Mucosa of gallbladder (tissue), 1 donor: ENCODE results near the gene CMTR2. TPM values are rescaled to one million over a fixed set of nuclear protein-coding genes. Genes with fewer than 3 reads are reported as not detected.

Experiments used
- DNase-seq: peaks from one replicate; pipeline ENCODE4 v3.0.0-alpha.2; 2020; ENCODE audit warnings: low spot score
- total RNA-seq: library from RNA; stranded (reverse); gene quantifications from one replicate; pipeline ENCODE4 v1.2.1, GENCODE V29; 2021
- donor health status: DM: no; HTN: no; CAD: no.

The CMTR2 gene
- total RNA-seq, 1 donor from 2014 or later, result 26.0 TPM

DNA sequence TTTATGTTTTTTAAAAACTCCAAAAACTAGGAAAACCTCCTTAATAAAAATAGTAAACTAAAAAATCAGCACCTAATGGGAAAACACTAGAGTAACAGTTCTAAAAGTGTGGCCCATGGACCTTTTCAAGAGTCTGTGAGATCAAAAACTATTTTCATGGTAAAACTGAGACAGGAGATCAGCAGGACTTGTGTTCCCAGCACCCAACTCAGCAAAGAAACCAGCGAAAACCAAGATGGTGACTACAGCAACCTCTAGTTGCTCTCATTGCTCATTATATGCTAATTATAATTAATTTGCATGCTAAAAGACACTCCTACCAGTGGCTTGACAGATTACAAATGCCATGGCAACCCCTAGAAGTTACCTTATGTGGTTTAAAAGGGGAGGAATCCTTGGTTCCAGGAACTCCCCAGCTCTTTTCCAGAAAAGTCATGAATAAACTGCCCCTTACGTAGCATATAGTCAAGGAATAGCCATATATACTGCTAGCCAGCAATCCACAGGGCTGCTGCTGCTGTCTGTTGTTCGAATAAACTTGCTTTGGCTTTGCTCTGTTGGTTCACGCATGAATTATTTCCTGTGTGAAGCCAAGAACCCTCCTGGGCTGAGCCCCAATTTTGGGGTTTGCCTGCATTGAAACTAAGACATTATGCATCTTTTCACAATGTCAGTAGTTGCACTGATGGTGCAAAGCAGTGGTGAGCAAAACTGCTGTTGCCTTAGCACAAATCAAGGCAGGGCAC lies 12.4 kb downstream of the CMTR2 start:
- no peak for DNase-seq

DNA sequence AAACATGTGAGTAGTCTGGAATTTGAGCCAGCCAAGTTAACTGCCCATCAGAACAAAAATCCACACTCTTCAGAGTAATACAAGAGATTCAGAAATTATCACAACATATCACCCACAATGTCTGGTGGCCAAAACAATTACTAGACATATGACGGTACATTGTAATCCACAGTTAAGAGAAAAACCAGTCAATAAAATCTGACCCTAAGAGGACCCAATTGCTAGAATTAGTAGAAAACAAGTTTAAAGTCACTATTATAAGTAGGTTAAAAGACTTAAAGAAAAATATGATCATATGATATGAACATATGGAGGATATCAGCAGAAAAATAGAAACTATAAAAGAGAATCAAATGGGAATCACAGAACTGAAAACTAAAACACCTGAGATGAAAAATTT lies 15.8 kb downstream of the CMTR2 start:
- DNase-seq, result no peak

DNA sequence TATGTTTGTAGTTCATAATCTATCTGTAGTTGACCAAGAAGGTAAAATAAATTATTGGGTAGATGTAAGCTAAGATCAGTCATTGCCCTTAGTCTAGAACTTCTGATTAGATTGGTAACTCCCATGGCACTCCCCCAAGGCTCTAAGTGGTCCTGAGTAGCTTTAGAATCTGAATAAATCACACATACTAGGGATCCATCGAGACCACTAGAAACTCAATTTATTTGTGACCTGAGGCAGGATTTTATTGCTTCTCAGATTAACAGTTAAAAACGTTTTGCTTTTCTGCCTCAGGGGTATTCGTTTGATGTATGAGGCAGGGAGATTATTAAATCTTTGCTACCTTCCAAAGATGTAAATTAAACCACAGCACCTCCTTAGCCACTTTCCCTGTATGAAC lies 24.9 kb downstream of the CMTR2 start:
- DNase-seq, result no peak

DNA sequence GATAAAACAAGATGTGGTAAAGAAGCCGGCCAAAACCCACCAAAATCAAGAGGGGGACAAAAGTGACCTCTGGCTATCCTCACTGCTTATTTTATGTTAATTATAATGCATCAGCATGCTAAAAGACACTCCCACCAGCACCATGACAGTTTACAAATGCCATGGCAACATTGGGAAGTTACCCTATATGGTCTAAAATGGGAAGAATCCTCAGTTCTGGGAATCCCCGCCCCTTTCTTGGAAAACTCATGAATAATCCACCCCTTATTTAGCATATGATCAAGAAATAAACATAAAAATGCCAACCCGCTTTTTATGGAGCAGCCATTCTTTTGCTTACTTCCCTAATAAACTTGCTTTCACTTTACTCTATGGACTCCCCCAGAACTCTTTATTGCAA lies 25.6 kb downstream of the CMTR2 start:
- no peak for DNase-seq

DNA sequence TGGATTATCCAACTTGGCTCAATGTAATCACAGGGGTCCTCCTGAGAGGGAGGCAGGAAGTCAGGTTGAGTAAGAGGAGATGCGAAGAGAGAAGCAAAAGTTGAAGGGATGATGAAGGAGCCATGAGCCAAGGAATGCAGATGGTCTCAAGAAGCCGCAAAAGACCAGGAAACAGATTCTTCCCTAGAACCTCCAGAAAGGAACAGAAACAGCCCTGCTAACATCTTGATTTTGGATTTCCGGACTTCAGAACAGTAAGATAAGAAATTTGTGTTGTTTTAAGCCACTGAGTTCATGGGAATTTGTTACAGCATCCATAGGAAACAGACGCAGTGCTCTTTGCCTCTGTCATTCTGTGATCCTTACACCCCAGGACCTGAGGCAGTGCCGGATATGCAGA lies 26.8 kb downstream of the CMTR2 start:
- DNase-seq, result no peak

DNA sequence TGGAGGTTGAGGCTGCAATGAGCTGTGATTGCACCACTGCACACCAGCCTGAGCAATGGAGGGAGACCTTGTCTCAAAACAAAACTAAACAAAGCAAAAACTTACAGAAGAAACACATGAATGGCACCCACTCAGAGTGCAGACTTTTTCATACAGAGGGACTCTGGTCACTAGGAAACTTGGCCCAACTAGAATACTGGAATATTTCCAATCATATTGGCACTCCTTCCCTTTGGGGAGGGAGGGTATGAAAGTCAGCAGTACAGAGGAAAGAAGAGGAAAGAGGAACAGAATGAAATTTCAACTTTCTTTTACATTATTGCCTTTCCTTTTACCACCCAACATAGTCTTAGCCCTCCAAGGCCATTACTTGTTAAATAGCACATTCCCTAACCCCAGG lies 28.2 kb downstream of the CMTR2 start:
- DNase-seq, result no peak

DNA sequence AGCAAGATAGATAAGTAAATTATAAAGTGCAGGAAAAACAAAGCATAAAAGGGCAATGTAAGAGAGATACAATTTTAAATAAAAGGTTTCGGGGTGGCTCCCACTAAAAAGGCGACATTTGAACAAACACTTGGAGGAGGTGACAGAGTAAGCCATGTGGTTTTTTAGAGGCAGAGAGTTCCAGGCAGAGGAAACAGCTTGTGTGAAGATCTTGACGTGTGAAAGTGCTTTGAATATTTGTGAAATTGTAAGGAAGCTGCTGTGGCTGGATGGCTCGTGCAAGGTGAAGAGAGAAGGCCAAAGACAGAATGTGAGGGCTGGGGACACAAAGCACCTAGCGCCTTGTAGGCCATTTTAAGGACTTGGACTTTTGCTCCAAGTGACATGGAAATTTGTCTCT lies 30.1 kb downstream of the CMTR2 start:
- DNase-seq, result no peak

DNA sequence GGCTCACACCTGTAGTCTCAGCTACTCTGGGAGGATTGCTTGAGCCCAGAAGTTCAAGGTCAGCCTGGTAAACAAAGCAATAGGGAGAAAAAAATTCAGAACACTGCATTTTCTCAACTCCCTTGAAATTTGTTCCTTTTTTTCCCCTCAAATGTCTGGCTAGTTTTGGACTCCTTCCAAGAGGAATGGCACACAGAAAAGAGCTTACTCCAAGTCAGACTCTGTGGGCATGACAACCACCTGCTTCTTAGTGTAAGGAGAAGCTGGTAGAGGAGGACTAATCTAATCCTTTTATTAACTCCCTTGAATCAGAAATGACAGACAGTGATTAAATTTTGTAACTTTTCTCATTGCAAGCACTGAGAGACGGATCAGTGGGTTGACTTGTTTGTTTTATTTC lies 30.8 kb downstream of the CMTR2 start:
- no peak for DNase-seq

DNA sequence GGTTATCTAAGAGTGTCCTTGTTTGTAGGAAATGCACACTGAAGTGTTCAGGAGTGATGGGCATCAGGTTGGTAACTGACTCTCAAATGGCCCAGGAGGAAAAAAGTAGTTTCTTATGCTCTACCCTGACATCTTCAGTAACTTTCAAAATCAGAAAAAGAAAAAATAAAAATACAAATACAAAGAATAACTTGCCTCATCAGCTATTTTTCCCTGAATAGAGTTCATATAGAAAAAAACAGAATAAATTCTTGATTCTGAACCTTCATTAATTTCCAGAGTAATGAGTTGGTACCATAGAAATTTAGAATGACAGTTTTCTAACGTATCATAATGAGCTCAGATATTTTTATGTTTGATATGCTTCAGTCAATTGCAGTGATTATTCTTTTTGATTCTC lies 31.4 kb downstream of the CMTR2 start:
- DNase-seq, result no peak

DNA sequence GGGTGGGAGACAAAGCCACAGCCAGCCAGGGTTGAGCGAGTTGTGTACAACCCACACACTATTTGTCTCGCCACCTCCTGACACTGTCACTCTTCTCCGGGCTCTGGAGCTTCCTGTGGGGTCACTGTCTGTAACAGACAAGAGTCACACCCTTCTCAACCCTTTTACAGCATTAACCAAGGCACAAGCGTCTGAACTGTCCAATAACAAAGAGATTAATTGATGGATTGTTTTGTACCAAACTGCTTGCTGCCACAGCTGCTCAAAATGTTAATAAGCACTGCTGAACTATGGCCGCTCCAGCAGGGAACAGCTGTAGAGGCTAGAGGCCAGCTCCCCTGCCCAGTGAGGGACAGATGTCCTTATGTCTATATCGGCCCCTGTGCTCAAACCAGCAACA lies 33.5 kb downstream of the CMTR2 start:
- no peak for DNase-seq

DNA sequence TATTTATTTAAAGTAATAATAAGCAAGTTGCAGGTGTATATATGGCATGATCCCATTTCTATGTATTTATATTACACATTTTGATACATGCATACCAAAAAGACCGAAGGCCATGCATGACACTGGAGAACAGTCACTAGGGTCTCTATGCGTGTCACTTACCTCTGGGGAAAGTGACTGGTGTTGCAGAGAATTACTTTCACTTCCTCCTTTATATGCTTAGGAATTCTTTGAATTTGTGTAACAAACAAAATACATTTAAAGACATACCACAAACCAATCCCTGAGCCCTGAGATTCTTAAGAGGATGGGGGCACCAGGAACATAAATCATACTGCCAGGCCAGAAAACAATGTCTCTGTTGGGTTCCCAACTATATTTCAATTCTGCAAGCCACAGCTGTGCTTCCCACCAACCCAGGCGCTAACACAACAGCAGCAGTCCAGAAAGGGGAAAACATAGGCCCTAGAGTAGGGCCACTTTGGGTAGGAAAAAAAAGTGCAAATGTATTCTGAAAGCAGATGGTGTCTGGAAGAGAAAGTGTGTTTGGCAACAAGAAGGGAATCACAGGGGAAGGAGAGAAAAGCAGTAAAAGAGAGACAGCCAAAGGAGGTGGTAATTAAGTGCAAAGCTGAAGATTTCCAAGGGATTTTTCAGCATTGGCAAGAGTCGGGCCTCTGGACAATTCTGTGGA lies 34.2 kb downstream of the CMTR2 start:
- no peak for DNase-seq

DNA sequence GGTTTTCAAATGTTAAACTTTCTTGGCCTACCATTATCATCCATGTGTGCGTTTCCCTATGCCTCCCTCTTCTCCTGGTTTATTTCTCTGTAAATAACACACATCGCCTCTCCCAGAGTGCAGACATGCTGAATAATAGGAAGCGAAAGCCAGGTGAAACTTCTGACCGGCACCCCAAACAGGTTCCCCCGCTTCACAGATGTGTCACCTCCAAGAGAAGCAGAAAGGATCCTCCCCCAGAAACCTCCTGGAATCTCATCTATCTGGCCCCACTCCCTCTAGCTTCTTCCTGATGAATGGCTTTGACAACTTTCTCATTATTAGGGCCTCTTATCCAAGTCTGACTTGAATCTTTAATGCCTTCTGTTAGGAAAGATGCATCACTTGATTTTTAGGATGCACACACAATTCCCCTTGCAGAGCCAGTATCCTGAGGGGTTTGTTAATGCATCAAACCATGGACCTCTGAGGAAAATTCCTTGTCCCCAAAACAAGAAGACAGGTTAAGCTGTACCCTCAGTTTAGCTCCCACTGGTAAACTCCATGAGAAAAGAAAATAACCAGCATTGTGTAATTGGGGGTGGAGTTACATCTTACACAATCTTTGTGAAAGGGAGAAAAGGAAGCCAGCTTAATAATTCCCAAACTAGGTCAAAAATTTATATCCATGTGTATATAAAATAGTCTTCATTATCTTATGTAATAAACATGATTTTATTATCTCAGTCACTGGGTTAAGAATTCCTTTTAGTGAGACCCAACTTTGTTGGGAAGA lies 38.6 kb downstream of the CMTR2 start:
- no peak for DNase-seq

DNA sequence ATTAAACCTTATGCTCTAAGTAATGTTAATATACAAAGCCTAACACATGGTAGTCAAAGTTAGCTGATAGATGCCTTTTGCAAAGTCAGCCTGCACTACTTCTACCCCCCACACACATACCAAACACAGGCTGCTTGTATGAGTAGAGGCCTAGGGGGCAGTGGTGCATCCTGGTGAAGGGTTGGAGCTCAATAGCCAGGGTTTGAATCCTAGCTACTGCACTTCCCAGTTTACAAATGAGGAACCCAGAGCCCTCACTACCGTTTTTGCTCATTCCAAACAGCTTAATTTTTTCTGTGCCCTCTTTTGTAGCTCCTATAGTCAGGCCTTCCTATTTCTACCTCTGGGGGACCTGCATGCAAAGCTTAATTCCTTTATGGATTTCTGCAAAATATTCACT lies 39.8 kb downstream of the CMTR2 start:
- DNase-seq, result no peak

DNA sequence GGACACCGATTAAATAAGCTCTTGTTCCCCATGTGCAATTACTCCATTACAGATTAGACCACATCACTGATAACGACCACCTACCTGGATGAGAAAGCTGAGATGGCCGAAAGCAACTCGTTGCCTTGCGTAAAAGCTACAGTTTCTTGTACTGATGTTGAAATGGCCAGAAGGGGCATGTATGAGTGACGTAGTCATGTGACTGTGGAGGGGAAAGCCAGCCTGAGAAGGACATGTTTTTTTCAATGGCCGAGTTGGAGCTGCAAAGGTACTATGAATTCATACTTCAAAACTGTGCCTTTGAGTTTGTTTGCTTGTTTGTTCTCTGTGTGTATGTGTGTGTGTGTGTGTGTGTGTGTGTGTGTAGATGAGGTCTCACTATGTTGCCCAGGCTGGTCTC lies 41.7 kb downstream of the CMTR2 start:
- no peak for DNase-seq

DNA sequence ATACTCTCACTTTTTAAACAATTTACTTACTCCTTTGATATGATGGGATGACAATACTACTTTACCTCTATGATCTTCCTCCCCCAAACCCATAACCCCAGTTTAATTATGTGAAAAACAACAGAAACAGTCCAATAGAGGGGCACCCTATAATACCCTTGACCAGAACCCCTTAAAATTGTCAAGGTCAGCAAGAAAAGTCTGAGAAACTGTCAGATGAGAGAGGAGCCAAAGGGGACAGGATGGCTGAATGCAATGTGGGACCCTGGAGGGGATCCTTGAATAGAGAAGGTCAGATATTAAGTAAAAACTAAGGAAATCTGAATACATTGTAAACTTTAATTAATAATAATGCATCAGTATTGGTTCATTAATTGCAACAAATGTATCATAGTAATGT lies 42.9 kb downstream of the CMTR2 start:
- no peak for DNase-seq

DNA sequence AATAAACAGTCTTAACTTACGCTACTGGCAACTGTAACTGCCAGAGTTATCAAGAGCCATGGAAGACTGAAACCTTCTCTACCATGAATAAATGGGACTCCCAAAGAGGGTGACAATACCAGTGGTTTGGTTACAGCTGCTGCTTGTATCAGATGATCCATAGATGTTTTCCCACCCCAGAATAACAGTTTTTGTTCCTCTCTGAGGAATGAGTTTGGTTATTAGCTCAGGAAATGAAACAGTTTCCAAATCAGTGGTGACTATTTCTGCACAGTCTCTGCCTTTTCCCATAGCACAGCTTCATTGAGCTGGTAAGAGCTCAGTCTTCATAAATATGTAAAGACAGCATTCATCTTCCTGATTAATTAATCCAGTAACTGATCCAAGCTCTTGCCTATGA lies 44.7 kb downstream of the CMTR2 start:
- no peak for DNase-seq

DNA sequence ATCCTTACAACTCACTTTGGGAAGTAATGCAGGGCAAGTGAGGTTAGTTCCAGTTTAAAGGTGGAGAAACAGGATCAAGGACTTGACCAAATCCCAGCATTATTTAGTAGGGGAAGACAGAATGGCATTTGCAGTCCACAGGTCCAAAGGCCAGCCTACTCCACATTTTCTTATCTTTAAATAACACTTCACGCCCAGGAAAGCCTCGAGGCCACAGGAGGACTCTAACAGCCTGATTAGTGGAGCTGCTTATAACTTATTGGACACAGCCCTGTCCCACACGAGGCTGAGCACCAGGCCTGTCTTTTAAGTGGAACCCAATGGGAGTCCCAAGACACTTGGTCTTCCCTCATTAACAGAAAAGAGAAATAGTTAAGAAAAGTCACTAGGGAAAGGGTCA lies 46.6 kb downstream of the CMTR2 start:
- no peak for DNase-seq

DNA sequence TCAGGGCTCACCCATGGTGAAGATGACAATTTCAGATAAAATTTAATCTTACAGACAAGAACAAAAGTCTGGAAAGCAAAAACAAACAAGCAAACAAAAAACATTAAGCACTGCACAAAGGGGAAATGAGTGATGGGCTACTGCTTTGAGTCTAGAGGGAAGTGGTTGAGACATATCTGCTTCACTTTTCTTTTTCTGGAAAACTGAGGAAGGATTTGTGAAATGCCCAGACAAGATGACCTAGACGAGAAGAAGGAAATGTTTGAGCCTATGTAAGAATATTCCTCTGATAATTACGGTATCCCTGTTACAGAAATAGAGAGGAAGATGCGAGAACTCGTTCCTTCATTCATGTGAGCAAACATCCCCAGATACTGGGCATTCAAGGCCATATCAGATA lies 47.2 kb downstream of the CMTR2 start:
- no peak for DNase-seq

Other genes starting within 250 kb of the CMTR2 start
- 6.2 TPM for gene HYDIN, start 58.7 kb downstream of the CMTR2 start, total RNA-seq
- 0.81 TPM for gene CALB2, start 69.3 kb upstream of the CMTR2 start, total RNA-seq
- 0.14 TPM for gene TLE7, start 152.7 kb upstream of the CMTR2 start, total RNA-seq
- 6.3 TPM for gene ZNF23, start 172.8 kb upstream of the CMTR2 start, total RNA-seq
- 5.6 TPM for gene ZNF19, start 199.9 kb upstream of the CMTR2 start, total RNA-seq
- 586 TPM for gene CHST4, start 237.0 kb upstream of the CMTR2 start, total RNA-seq